Measurements from ENCODE around the gene SPSB1.

Gene SPSB1

DNA sequence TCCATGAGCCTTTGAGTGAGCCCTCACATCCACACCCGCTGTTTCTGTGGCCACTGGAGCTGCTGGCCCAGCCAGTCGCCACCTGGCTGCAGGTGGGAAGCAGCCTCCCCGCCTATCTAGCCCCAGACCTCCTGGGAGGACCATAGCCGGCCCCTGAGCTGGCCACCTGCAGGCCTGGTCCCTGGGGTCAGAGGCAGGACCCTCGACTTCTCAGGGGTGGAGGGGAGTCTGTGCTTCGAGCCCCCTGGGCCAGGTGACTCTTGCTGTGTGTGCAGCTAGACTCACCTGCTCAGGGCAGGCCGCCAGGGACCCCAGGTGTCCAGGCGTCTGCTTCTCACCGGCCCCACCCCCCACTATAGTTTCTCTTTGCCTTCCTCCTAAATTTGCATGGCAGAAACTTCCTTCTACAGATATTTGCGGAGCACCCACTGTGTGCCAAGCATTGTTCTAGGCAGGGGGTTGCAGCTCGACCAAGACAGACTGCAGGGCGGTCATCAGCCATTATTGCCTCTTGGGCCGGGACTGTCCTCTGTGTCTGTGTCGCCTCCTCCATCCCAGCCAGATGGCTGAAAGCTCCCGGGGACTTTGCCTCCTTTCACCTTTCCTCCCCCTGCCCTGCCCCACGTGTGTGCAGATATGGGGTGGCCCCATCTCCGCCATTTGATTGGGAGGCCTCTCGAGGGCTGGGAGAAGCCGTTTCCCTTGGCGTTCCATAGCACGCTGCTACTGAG is 27.3 kb downstream of the SPSB1 start:
- no peak for DNase-seq (ENCODE audit: low spot score)

DNA sequence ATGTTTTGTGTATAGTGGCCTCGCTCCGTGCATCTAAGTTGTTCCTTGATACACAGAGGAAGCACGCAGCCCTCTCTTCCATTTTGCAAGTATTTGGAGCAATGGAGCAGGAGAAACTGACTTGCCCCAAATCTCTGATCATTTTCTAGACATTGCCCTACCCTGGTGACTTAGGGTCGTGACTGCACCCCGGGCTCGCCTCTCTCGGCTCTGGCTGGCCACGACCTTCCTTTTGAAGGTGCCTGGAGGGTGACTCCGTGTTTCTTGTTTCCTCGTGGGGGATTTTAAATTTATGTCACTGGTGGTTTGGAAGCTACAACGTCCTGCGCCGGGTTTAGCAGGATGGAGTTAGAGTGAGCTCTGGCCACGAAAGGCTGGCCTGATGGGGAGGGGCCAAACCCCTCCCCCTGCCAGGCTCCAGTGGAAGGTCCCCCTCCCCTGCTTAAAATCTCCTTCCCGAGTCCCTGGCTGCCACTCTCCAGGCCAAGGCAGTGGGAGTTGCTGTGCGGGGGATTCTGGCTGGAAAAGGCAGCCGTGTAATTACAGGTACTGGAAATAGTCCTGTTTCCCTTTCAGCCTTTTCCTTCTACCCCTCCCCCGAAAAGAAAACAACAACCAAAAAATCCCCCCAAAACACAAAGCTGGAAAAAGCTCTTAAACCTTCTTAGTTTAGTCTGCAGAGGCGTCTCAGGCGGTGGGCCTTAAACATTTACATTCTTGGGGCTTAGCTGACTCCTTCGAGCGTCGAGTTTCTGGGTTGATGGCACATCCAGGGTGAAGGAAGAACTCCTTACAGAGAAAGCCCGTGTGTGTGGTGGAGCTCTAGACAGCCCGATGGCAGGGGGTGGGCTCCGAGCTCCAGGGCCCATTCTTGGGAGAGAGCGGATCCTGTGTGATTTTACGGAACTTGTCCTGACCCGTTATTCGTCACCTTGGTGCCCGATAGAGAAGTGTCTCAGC is 28.1 kb downstream of the SPSB1 start:
- DNase-seq (ENCODE audit: low spot score), result no peak

DNA sequence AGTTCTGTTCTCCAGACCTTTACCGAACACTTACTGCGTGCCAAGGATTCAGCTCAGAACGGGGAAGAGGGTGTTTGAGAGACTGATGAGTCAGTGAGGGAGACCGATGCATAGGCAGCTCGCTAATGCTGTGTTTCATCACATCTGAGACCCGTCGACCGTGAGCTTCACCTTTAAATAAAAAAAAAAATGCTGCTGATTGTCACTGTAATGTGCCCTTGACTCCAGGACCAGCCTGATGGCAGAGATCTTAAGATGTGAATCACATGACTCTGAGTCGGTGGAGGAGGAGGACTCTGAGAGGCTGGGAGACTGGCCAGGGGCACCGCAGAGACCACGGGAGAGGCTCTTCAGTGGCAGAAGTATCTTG is 28.8 kb downstream of the SPSB1 start:
- no peak for DNase-seq (ENCODE audit: low spot score)

DNA sequence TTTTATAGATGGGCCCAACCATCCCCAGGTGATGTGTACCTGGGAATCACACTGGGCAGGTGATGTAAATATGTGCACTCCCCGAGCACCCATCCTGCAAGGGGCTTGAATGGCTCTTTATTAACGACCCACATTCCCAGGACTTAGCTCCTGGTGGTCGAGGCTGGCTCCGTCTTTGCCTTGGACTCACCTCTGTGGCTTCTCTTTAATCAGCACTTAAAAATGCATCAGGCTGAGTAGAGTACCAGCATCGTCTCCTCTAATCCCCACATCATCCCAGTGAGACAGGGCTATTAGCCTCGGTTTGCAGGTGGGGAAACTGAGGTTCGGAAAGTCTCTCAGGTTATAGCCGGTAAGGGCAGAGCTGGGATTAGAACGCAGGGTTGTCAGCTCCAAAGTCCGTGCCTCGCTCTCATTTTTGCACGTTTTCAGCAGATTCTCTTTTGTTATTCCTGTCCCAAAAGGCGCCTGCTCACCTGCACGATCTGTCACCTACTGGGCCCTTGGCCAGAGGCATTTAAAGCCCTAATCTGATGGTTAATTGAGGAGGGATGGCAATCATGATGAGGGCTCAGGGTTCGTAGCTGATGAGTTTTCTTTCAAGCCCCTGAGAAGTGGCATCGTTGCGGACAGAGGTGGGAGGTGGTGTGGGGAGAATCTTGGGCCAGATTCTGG is 29.4 kb downstream of the SPSB1 start:
- DNase-seq (ENCODE audit: low spot score), result no peak

DNA sequence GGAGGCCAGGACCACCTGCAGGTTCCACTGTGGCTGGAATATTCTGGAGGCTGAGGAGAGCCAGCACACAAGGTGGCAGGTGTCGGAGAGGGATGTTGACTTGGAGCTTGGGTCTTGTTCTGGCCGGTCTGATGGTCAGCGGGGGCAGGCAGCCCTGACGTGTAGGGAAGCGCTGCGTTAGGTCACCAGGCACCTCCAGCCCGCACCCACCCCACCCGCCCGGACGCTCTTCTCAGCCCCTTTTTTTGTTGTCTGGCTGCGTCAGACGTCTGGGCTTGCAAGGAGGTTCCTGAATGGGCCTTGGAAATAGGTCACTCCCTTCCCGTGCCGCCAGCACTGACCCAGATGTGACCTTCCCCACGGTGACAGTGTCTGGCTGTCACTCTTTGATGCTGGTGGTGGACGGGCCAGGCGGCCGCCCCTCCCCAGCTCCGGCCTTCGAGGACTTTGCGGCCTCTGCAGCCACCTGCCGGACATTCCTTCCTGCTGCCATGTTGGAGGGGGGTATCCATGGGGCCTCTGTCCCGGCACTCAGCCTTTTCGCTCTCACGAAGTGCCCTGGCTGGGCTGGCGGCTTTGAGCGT is 30.1 kb downstream of the SPSB1 start:
- DNase-seq (ENCODE audit: low spot score), result no peak

DNA sequence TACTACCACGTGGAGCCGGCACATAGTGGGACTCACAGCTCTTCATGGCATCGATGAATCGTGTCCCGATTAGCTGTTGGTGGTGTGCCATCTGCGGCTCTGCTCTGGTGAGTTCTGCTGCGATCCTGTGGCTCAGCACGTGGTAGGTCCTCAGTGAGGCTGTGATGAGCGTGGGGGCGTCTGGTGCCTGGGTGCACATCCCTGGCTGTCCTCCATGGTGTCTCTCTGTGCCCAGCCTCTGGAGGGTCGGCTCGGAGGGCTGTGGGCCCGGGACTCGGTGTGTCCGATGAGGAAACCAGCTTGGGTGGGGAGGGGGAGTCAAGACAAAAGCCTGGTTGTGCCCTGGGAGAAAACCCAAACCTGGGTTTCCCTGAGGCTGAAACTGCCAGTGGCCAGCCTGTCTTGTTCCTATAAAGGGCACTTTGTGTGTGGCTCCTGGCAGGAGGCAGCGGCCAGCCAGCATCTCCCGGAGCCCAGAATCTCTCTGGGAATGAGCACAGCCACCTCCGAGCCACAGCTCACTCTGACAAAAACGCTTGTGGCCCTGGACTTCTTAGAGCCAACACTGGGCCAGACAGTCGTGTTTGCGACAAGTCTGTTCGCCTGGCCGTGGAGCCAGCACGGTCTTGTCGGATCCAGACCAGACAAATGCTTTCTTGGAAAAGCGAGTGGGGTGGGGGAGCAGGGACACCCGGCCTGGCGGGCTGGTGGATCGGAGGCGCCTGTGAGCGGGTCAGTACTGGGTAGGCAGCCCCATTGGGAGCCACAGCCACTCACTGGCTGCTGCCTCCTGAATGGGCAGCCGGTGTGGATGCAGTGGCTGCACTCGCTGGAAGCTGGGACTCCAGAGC is 31.8 kb downstream of the SPSB1 start:
- no peak for DNase-seq (ENCODE audit: low spot score)

DNA sequence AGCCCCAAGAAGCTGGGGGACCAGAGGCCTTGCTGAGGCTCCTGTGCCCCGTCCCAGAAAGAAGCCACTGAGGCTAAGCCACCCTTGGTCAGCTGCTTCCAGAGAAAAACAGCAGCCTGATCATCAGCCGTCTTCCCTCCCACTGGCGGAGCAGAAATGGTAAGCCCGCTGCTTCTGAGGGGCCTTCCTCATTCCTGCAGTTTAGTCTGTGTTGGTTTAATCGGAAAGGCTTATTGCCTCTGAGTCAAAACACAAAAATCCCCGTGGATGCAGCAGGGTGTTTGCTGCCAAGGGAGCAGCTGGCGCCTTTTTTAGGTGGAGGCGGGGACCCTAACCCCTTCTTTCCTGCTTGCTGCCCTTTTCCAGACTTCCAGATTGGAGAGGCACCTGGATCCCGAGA is 33.9 kb downstream of the SPSB1 start:
- DNase-seq (ENCODE audit: low spot score), result no peak

DNA sequence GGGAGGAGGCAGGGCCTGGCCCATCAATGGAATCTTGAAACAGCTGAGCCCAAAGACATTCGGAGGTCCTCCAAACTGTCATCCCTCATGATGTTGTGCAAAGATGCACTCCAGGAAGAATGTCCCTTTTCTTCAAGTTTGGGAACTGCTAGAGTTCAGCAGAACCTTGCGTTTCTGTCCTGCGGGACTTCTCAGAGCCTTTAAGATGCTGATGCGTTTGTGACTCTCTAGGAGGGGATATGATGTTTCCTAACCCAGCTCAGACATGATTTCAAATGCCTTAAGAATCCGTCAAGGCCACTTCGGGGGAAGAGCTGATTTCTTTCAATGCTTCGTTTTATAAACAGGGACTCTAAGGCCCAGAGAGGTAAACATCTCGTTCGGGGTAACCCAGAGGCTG is 35.5 kb downstream of the SPSB1 start:
- DNase-seq (ENCODE audit: low spot score), result no peak

DNA sequence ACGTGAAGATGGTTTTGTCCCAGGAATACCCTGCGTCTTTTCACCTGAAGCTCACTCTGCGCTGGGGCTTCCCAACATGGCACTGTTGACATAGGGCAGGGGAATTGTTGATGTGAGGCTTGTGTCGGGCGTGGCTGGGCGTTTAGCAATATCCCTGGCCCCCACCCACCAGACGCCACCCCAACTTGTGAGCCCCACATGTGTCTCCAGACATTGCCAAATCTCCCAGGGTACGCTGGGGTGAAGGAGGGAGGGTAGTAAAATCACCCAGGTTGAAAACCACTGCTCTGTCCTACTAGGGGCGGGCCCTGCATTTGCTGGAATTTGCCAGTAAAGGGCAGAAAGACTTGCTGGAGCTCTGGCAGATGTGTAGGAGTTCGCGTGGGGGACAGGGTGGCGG is 36.0 kb downstream of the SPSB1 start:
- no peak for DNase-seq (ENCODE audit: low spot score)

DNA sequence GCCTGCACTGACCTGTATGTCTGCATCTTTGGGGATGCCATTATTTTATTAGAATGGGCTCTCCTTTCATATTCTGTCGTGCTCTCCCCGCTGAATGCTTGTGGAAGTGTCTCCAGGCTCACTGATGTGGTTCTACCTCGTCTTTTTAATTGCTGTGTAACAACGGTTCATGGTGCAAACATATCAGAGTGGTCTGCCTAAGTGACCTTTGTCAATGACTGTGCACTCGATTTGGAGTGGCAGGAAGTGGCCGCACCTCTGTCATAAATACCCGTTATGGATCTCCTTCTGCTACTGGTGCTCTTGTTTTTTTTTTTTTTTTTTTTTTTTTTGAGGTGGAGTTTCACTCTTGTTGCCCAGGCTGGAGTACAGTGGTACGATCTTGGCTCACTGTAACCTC is 38.3 kb downstream of the SPSB1 start:
- no peak for DNase-seq (ENCODE audit: low spot score)

DNA sequence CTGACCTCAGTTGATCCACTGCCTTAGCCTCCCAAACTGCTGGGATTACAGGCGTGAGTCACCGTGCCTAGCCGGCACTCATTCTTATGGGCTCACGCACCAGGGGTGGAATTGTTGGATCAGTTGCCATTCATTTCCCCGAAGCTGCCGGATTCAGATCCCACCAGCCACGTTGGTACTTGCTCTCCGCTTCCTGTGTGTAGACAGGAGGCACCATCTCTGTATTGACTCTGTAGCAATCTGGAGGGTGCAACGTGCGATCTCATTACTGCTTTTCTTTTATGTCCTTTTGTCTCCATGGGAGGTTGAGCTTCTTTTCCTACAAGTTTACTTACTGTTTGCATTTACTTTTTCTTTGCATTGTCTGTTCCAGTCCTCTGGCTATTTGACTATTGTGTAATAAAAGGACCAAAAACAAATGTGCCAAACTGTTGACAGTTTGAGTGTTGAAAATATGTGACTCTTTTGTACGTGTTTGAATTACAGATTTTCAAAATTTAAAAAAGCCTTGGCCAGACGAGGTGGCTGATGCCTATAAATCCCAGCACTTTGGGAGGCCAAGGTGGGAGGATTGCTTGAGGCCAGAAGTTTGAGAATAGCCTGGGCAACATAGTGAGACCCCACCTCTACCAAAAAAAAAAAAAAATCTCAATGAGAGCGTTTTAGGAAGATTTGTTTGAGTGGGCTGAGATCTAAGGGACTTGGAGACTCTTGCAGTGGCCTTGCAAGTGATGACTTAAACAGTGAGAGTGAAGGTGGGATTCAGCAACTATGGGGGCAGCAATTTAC is 39.1 kb downstream of the SPSB1 start:
- no peak for DNase-seq (ENCODE audit: low spot score)

DNA sequence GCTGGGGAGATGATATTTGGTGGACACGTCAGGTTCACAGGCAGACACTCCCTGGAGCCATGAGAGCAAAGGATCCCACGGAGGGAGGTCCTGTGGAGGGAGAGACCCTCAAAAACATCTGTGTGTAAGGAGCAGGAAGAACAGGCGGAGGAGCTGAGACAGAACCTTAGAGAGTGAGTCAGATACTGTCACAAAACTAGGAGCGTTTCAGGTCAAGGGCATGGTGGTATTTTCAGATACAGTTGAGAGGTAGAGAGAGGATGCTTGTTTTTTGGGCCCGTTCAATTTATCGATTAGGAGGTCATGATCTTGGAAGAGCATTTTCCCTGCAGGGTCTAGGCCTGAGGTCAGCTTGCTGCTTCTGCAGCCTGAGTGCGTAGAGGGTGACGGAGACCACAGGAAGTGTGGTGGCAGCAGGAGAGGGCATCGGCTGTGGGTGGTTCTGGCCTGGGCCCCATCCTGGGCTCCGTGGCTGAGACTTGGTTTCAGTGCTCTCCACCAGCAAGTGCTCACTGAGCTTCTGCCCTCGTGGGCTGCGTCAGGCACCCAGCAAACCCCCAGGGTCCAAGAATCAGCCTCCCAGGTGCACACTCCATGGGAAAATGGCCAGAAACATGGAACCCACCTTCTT is 39.9 kb downstream of the SPSB1 start:
- DNase-seq (ENCODE audit: low spot score), result no peak

DNA sequence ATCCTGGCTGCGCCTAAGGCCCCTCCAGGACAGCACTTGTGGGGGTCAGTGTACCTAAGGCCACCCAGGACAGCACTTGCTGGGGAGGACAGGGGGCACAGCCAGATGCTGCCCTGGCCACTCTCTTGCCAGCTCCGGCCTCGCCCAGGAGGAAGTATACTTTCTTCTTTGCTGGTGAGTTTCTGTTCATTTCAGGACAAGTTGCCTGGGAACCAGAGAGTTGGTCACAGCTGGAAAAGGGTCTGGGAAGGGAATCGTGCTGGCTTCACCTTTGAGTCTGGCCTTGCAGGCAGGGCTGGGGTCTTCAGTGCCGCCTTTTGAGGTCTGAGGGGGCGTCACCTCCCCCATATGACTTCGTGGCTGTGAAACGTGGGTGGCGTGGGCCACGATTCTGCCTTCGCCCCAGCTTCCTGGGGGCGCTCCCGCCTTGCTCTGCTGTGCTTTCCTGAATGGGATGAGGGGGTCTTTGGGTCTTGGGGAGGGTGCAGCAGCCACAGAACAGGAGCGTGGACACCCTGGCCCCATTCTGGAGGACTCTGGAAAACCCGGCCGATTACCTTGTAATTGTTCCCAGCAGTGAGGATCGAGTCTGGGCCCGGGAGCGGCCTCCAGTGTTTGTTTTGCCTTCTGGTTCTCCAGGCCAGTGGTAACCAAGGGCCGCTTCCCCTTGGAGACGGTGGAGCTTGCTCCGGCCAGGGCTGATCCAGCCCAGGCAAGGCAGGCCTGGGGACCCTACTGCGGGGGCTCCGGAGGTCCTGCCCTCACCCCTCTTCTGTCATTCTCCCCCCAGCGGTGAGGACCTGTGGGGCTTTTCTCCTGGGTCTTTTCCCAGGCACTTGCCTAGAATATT is 45.9 kb downstream of the SPSB1 start:
- no peak for DNase-seq (ENCODE audit: low spot score)

DNA sequence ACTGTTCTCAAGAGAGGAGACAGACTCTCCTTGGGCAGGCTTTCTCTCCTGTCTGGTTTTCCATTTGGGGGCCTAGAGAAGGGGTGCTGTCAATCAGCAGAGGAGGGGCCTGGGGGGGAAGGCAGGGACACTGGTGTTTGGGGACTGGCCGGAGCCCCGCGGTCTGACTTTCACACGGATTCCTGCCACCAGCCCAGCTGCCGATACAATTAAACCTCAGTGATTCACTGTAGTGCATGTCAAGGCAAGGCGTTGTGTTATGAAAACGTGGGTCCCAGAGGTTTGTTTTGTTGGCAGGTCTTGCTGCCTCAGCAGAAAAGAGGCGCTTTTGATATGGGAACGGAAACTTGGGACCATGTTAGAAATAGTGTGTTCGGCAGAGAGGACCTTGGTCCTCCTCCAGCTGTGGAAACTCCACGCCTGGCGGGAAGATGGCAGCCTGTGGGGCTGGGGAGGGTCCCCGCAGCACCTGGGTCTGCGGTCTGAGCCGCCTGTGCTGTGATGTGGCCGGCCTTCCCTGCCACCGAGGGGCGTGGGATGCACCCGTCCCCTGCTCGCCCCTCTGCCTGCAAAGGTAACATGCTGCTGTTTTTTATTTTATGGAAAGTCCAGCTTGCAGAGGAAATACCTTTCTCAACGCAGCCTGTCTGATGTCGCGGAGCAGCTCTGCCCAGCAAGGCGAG is 47.6 kb downstream of the SPSB1 start:
- DNase-seq (ENCODE audit: low spot score), result no peak

DNA sequence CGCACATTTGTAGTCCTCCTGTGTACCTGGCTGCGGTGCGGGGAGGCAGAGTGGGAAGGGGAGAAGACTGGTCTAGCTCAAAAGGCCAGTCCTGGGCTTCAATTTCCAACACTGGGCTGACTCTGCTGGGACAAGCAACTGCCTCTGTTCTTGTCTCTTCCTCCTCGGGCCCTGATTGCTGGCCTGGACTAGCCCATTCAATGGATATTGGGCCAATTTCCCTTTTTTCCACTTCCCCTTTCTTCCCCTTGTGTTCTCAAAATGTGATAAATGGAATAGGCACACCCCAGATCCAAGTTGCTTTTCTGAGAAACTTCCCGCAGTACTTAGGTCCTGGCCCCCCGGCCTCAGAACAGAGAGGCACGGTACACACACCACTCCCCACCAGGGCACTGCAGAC is 48.2 kb downstream of the SPSB1 start:
- no peak for DNase-seq (ENCODE audit: low spot score)

DNA sequence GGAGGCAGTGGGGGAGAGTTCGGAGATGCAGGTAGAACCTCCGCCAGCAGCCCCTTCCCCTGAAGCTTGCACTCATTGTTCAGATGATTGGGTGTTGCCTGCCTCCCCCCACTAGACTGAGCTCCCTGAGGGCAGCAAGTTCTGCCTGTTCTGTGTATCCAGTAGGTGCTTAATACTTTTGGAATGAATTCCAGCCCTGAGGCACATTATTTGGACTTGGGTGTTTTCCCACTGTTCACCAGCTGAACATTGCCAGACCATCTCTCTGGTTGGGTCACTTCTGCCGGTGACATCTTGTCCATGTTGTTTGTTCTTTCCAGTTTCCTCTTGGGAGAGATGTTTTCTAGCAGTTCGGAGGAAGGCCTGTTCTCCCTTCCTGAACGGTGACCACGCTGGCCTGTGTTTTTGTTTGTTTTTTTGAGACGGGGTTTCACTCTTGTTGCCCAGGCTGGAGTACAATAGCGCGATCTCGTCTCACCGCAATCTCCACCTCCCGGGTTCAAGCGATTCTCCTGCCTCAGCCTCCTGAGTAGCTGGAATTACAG is 48.7 kb downstream of the SPSB1 start:
- DNase-seq (ENCODE audit: low spot score), result no peak

DNA sequence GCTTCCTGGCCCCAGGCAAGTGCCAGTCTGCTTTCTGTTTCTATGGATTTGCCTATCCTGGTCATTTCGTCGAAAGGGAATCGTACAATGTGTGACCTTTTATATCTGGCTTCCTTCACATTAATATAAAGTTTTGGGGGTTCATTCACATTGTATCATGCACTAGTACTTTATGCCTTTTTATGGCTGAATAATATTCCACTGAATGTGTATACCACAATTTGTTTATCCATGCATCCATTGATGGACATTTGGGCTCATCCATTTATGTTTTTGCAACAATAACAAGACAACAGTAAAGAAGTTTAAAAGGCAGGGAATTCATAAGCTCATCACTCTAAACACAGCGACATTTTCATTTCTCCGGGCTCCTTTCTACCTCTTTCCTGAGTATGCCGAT is 50.6 kb downstream of the SPSB1 start:
- DNase-seq (ENCODE audit: low spot score), result no peak

DNA sequence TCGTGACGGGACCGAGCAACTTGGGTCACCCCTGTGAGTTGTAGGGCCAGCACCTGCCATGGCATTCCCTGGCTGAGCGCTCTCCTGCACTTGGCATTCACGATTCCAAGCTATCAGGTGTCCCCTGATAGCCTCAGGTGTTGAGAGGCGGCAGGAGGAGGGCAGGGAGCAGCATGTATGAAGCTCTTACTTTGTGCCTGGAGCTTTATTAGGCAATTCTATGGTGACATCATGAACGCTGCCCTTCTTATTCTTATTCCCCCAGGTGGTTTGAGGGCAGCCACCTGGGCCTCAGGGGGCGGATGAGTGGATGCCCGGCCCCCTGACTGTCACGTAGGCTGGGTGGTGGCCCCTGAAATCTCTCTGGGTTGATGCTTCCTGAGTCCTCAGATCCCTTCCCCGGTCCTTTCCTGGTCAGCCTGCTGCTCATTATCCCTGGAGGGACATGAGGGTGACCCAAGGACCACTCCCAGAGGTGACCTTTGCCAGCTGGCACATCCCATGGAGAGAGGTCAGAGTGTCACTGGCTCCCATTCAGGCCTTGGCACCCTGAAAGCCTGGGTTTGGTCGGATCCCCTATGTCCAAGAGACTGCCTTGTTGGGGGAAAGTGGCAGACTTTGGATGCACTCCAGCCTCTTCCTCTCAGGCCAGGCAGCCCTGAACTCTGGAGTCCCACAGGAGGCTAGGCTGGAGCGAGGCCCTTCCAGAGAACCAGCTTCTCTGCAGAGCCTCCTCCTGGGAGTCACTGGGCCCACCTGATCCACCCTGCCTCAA is 51.9 kb downstream of the SPSB1 start:
- no peak for DNase-seq (ENCODE audit: low spot score)
